ENCODE measurements around the gene SLC2A4RG. TPM values are rescaled to one million over a fixed set of nuclear protein-coding genes. Genes with fewer than 3 reads are reported as not detected.

SLC2A4RG gene
- polyA plus RNA-seq, 1 of the 3 experiments (the other 2 are of a cell fraction), result 90.9 TPM

GRCh38 chr20:63712191-63712590 lies 27.4 kb upstream of the SLC2A4RG start:
- Histone ChIP-seq H3K4me1 (ENCODE audit: control insufficient read depth in 1 of 2, insufficient read depth in 2 of 2, low read depth in 1 of 2, low read length in 1 of 2) (peaks cover 0 to 9% of the 10 kb centered on the region in 2 experiments; a peak in 1 of 4 replicates), H3K4me2 (no peak overlapping the region), H4K20me1 (ENCODE audit: insufficient read depth) (0 out of 2 replicates have a peak, but pooled peaks cover 3% of the 10 kb centered on the region), H3K27me3 (ENCODE audit: insufficient read depth) (no peaks in the 10 kb centered on the region), H3F3A (replicated peaks; ENCODE audit: insufficient read depth) (peaks cover 4% of the 10 kb centered on the region), H3K27ac (ENCODE audit: low read depth in 2 of 2, low read length in 1 of 2) (no peak overlapping the region), H3K9me3 (peaks cover 7% of the 10 kb centered on the region), H3K9me2 (no peaks in the 10 kb centered on the region), H3K79me2 (ENCODE audit: insufficient read depth) (peaks cover 99% of the 10 kb centered on the region), H3K36me3 (replicated peaks in 1 of 2; ENCODE audit: control insufficient read depth in 1 of 2, insufficient read depth in 2 of 2, low read length in 1 of 2) (peaks cover 21 to 69% of the 10 kb centered on the region in 2 experiments), H3K9ac (no peak overlapping the region), H3K4me3 (ENCODE audit: low read depth in 2 of 2, low read length in 1 of 2) (no peak overlapping the region), H2AFZ (ENCODE audit: low read depth) (no peak overlapping the region)
- WGBS (ENCODE audit: low lambda C conversion rate), result 88% methylated on average over 1 of the region's 1 CpG
- CTCF ChIA-PET, result interaction anchor here (1.1 to 1.4 kb wide), 2 partner anchors 174 to 261 kb away, joined by 3 to 5 read pairs; no protein-coding TSS in a partner anchor
- DNase-seq, result no peak
- TF ChIP-seq MXI1 (IDR thresholded peaks at IDR 0.05; ENCODE audit: low read depth, low read length) (no peak), FOSL2 (IDR thresholded peaks at IDR 0.05; ENCODE audit: borderline replicate concordance, low read depth) (no peak), RXRA (IDR thresholded peaks at IDR 0.05; ENCODE audit: borderline replicate concordance, low read depth) (no peak), TEAD4 (IDR thresholded peaks at IDR 0.05; ENCODE audit: borderline replicate concordance, insufficient read depth) (no peak), EZH2phosphoT487 (IDR thresholded peaks at IDR 0.05; ENCODE audit: borderline replicate concordance, low read depth) (no peak), SMC3 (IDR thresholded peaks at IDR 0.05; ENCODE audit: low read depth, low read length) (no peak), JUND (IDR thresholded peaks at IDR 0.05) (no peak), CHD2 (IDR thresholded peaks at IDR 0.05; ENCODE audit: low read length, partially characterized antibody) (no peak), NFIC (IDR thresholded peaks at IDR 0.05; ENCODE audit: borderline replicate concordance) (no peak), RCOR1 (IDR thresholded peaks at IDR 0.05; ENCODE audit: low read length) (no peak), ZBTB33 (IDR thresholded peaks at IDR 0.05; ENCODE audit: borderline replicate concordance, low read depth) (no peak)
- POLR2A ChIA-PET, result no interaction called here

- Histone ChIP-seq H3K4me2 (no peak overlapping the region), H3K9ac (no peak overlapping the region), H3K9me3 (peaks cover 7% of the 10 kb centered on the region), H3K27ac (ENCODE audit: low read depth in 2 of 2, low read length in 1 of 2) (no peak overlapping the region), H3K27me3 (ENCODE audit: insufficient read depth) (no peaks in the 10 kb centered on the region), H2AFZ (ENCODE audit: low read depth) (no peak overlapping the region), H3K4me1 (ENCODE audit: control insufficient read depth in 1 of 2, insufficient read depth in 2 of 2, low read depth in 1 of 2, low read length in 1 of 2) (no peaks in the 10 kb centered on the region), H3K9me2 (no peaks in the 10 kb centered on the region), H3K4me3 (ENCODE audit: low read depth in 2 of 2, low read length in 1 of 2) (no peak overlapping the region), H4K20me1 (ENCODE audit: insufficient read depth) (0 out of 2 replicates have a peak, but pooled peaks cover 3% of the 10 kb centered on the region), H3K36me3 (replicated peaks in 1 of 2; ENCODE audit: control insufficient read depth in 1 of 2, insufficient read depth in 2 of 2, low read length in 1 of 2) (peaks cover 22 to 85% of the 10 kb centered on the region in 2 experiments), H3K79me2 (ENCODE audit: insufficient read depth) (peaks cover 100% of the 10 kb centered on the region), H3F3A (replicated peaks; ENCODE audit: insufficient read depth) (peaks cover 4% of the 10 kb centered on the region)
- POLR2A ChIA-PET, result no interaction called here
- DNase-seq, result no peak
- CTCF ChIA-PET, result no interaction called here
- WGBS (ENCODE audit: low lambda C conversion rate), result 94% methylated on average over 5 of the region's 5 CpGs
- no peak for TF ChIP-seq REST (IDR thresholded peaks at IDR 0.05; ENCODE audit: low read depth, low read length)
- TF ChIP-seq YY1 (IDR thresholded peaks at IDR 0.05; ENCODE audit: low read depth), result no peak
Observed at GRCh38 chr20:63714858-63715257, 24.7 kb upstream of the SLC2A4RG start.

Data from SK-N-SH (cell line).